Measurements from ENCODE around the gene JAK2.

DNA sequence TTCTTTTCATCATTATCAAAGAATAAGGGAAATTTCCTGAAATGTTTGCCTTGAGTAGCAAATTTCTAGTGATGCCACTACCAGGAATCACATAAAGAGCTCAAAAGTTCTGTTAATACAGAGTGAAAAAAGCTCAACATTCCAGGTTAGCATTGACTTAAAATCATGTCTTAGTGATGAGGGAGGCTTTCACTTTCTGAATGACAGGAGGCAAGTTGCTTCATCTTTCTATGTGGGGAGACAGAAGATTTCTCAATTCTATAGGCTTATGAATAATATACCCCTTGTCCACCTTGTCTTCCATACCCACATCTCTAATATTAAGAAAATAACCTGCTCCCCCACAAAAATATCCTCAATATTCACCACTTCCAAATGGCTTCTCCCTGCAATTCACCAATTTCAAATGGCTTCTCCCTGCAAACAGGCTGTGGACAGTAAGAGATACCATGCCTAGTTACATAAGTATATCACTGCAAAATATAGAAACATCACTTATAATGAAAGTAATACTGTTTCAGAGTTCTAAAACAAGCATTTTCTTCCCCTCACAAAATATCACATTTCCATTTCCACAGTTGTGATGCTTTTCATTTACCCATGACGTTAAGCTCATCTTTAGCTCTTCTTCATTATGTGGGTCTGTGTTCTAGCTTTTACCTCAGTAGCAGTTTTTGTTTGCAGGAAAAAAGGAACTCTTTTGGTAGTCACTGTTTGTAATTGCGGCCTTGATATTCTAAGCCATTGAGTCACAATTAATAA, 2.2 kb upstream of the JAK2 start:
- TF ChIP-seq, protein P1, sequence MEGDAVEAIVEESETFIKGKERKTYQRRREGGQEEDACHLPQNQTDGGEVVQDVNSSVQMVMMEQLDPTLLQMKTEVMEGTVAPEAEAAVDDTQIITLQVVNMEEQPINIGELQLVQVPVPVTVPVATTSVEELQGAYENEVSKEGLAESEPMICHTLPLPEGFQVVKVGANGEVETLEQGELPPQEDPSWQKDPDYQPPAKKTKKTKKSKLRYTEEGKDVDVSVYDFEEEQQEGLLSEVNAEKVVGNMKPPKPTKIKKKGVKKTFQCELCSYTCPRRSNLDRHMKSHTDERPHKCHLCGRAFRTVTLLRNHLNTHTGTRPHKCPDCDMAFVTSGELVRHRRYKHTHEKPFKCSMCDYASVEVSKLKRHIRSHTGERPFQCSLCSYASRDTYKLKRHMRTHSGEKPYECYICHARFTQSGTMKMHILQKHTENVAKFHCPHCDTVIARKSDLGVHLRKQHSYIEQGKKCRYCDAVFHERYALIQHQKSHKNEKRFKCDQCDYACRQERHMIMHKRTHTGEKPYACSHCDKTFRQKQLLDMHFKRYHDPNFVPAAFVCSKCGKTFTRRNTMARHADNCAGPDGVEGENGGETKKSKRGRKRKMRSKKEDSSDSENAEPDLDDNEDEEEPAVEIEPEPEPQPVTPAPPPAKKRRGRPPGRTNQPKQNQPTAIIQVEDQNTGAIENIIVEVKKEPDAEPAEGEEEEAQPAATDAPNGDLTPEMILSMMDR (conservative IDR thresholded peaks at IDR 0.05): no peak
- no peak for TF ChIP-seq EZH2 (IDR thresholded peaks at IDR 0.05; ENCODE audit: low read depth)

All from PC-9 (cell line).